ENCODE results near the gene AMHR2.
"Not testable (repeated sequence)": the region's sequence is repeated elsewhere in the genome, so short reads cannot be mapped to it uniquely, and the experiment has no call there.

GRCh38 chr12:53417291-53417816, 6.3 kb upstream of the AMHR2 start:
- TF ChIP-seq CTCF (IDR thresholded peaks at IDR 0.05; ENCODE audit: low read length); EZH2 (optimal IDR thresholded peaks at IDR 0.05; ENCODE audit: low read depth, low read length): not testable (repeated sequence)
